KMS-11 (cell line): ENCODE data around the gene PPP1R9B.

Experiments used
- H2AFZ ChIP-seq: fragments of 200-600 bp; sonication (generic); 2 replicates; pipeline ENCODE4 v1.6.1; 2016; ENCODE audit warnings: antibody characterized with exemption, mixed run types, low read depth
- H3K27ac ChIP-seq: fragments of 200-600 bp; sonication (generic); 2 replicates; pipeline ENCODE4 v1.6.1; 2016; ENCODE audit warnings: mild to moderate bottlenecking, mixed run types
- H3K27me3 ChIP-seq: fragments of 200-600 bp; sonication (generic); 2 replicates; pipeline ENCODE4 v1.6.1; 2017; ENCODE audit warnings: mild to moderate bottlenecking, low read depth, mixed run types, moderate library complexity; ENCODE audit not compliant: insufficient read depth
- H3K36me3 ChIP-seq: fragments of 200-600 bp; sonication (generic); 2 replicates; pipeline ENCODE4 v1.6.1; 2017; ENCODE audit warnings: mild to moderate bottlenecking, mixed run types; ENCODE audit not compliant: insufficient read depth
- H3K4me1 ChIP-seq: fragments of 200-600 bp; sonication (generic); 2 replicates; pipeline ENCODE4 v1.6.1; 2016; ENCODE audit warnings: mild to moderate bottlenecking, low read depth, mixed run types; ENCODE audit not compliant: poor library complexity, severe bottlenecking
- H3K4me2 ChIP-seq: fragments of 200-600 bp; sonication (generic); 2 replicates; pipeline ENCODE4 v1.7.0; 2016; ENCODE audit warnings: mild to moderate bottlenecking, mixed run types
- H3K4me3 ChIP-seq: fragments of 200-600 bp; sonication (generic); IDR thresholded peaks from 2 replicates; pipeline ENCODE4 v1.6.1; 2017; ENCODE audit warnings: low read depth, low read length, mixed read lengths; ENCODE audit not compliant: insufficient read depth
- H3K79me2 ChIP-seq: fragments of 200-600 bp; sonication (generic); 2 replicates; pipeline ENCODE4 v1.6.1; 2016; ENCODE audit warnings: low read depth, mixed run types; ENCODE audit not compliant: insufficient read depth
- H3K9ac ChIP-seq: fragments of 200-600 bp; sonication (generic); 2 replicates; pipeline ENCODE4 v1.6.1; 2016; ENCODE audit warnings: mild to moderate bottlenecking, mixed run types
- H4K20me1 ChIP-seq: fragments of 200-600 bp; sonication (generic); 2 replicates; pipeline ENCODE4 v1.6.1; 2016; ENCODE audit warnings: mild to moderate bottlenecking, mixed run types; ENCODE audit not compliant: insufficient read depth
- TF ChIP-seq, protein P1 (sequence below): fragments of 200-600 bp; sonication (generic); conservative IDR thresholded peaks from 2 replicates; pipeline ENCODE4 v1.6.1; 2017; ENCODE audit warnings: low read depth, mild to moderate bottlenecking, antibody characterized with exemption, low read length, moderate library complexity, mixed read lengths

Gene PPP1R9B

GRCh38 chr17:50190603-50191358, 40.3 kb upstream of the PPP1R9B start:
- H3K79me2 ChIP-seq, result no peaks in the 10 kb centered on the region
- no peak overlapping the region for H3K27ac ChIP-seq
- H3K4me3 ChIP-seq, result no peak overlapping the region
- no peaks in the 10 kb centered on the region for H3K36me3 ChIP-seq
- no peaks in the 10 kb centered on the region for H3K4me1 ChIP-seq
- H3K27me3 ChIP-seq, result peaks cover 100% of the 10 kb centered on the region
- no peaks in the 10 kb centered on the region for H4K20me1 ChIP-seq
- no peak overlapping the region for H3K4me2 ChIP-seq
- TF ChIP-seq, protein P1, sequence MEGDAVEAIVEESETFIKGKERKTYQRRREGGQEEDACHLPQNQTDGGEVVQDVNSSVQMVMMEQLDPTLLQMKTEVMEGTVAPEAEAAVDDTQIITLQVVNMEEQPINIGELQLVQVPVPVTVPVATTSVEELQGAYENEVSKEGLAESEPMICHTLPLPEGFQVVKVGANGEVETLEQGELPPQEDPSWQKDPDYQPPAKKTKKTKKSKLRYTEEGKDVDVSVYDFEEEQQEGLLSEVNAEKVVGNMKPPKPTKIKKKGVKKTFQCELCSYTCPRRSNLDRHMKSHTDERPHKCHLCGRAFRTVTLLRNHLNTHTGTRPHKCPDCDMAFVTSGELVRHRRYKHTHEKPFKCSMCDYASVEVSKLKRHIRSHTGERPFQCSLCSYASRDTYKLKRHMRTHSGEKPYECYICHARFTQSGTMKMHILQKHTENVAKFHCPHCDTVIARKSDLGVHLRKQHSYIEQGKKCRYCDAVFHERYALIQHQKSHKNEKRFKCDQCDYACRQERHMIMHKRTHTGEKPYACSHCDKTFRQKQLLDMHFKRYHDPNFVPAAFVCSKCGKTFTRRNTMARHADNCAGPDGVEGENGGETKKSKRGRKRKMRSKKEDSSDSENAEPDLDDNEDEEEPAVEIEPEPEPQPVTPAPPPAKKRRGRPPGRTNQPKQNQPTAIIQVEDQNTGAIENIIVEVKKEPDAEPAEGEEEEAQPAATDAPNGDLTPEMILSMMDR, result no peak
- no peak overlapping the region for H3K9ac ChIP-seq
- no peak overlapping the region for H2AFZ ChIP-seq

GRCh38 chr17:50190293-50190602, 39.8 kb upstream of the PPP1R9B start:
- H4K20me1 ChIP-seq, result no peaks in the 10 kb centered on the region
- no peak overlapping the region for H3K4me2 ChIP-seq
- H3K27me3 ChIP-seq, result peaks cover 97% of the 10 kb centered on the region
- H3K4me3 ChIP-seq, result no peak overlapping the region
- H2AFZ ChIP-seq, result no peak overlapping the region
- no peaks in the 10 kb centered on the region for H3K79me2 ChIP-seq
- H3K4me1 ChIP-seq, result no peaks in the 10 kb centered on the region
- no peaks in the 10 kb centered on the region for H3K36me3 ChIP-seq
- H3K9ac ChIP-seq, result no peak overlapping the region
- H3K27ac ChIP-seq, result no peak overlapping the region
- TF ChIP-seq, protein P1, result no peak

DNA sequence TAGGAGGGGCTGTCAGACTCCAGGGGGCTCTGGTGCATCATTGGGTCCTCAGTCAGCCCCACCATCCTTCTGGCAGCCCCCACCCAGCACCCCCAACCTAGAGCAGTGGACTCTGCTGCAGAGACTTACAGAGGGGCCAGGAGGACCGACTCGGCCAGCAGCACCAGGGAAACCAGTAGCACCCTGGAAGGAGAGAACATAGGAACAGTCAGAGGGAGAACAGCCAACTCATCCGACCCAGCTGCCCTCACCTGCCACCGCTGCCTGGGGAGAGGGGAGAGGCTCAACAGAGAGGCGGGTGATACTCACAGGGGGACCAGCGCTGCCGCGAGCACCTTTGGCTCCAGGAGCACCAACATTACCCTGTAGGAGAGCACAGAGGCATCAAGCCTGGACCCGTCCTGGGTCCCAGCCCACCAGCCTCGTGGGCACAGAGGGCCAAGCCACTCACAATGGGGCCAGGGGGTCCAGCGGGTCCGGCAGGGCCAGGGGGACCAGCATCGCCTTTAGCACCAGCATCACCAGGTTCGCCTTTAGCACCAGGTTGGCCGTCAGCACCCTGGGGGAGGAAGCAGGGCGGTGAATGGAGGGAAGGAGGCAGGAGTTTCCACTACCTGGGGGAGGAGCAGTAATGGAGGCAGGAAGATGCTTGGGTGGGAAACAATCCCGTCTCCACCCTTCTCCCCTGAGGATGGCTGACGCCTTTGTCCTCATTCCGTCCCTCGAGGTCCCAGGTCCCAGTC, 39.2 kb upstream of the PPP1R9B start:
- Histone ChIP-seq H3K4me2 (no peak overlapping the region), H3K27me3 (peaks cover 92% of the 10 kb centered on the region), H3K36me3 (no peaks in the 10 kb centered on the region), H3K27ac (no peak overlapping the region), H3K4me1 (peaks cover 3% of the 10 kb centered on the region), H3K9ac (no peak overlapping the region), H3K4me3 (no peak overlapping the region), H4K20me1 (no peaks in the 10 kb centered on the region), H3K79me2 (no peaks in the 10 kb centered on the region), H2AFZ (no peak overlapping the region)
- TF ChIP-seq, protein P1, result no peak

DNA sequence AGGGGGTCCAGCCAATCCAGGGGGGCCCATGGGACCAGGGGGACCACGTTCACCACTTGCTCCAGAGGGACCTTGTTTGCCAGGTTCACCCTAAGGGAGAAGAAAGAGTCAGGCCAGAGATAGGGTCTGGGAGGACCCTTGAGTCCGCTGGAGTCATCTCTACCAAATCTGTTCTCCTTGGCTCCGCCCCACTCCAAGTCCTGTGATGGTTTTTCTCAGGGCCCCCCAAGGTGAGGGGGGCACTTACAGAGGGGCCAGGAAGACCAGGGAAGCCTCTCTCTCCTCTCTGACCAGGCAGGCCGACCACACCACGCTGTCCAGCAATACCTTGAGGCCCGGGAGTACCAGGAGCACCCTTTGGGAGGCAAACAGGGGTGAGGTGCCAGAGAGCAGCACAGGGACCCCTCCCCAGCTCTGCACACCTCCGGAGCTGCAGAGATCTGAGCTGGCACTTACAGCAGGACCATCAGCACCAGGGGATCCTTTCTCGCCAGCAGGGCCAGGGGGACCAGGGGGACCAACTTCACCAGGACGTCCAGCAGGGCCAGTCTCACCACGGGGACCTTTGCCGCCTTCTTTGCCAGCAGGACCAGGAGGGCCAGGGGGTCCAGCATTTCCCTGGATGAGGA, 38.6 kb upstream of the PPP1R9B start:
- no peaks in the 10 kb centered on the region for H3K79me2 ChIP-seq
- H3K36me3 ChIP-seq, result no peaks in the 10 kb centered on the region
- TF ChIP-seq, protein P1, result no peak

More for the DNA sequence above, 38.6 kb upstream of the PPP1R9B start:
- Histone ChIP-seq H3K27ac (no peak overlapping the region), H3K9ac (no peak overlapping the region), H3K4me3 (no peak overlapping the region), H4K20me1 (no peaks in the 10 kb centered on the region), H3K4me2 (no peak overlapping the region), H3K27me3 (peaks cover 87% of the 10 kb centered on the region), H2AFZ (no peak overlapping the region), H3K4me1 (peaks cover 10% of the 10 kb centered on the region)
